Stimulated activated naive CD8-positive, alpha-beta T cell treated with anti-CD3 and anti-CD28 coated beads, Interleukin-15, Interleukin-2, amounts not matched to agents 100 U/mL and 50 U/mL, for 24 hours (primary cell): ENCODE results near the gene QPCT.
"Not testable (repeated sequence)": the region's sequence is repeated elsewhere in the genome, so short reads cannot be mapped to it uniquely, and the experiment has no call there.

Source experiments
- ATAC-seq: fragments of 150-1000 bp; cut with Tn5 transposase; one replicate; pipeline ENCODE4 v1.10.0; 2021
- DNase-seq: peaks from one replicate; pipeline ENCODE4 v3.0.0; 2021

QPCT gene

DNA sequence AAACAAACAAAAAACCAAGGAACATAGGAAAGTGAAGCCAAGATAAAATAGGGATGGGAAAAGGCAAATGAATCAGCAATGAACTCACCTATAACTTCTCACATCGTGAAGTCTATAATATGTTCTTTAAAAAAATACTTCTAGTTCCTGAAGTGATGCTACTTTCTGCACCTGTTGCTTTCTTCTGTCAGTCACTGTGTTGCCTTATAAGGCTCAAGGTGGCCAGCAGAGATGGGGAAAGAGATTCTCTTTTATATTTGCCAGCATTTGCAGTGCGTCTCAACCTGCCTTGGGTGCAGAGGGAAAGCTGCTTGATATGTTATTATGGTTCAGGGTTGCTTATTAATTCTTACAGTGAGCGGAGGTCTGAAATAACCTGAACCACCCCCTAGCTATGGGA lies 14.0 kb downstream of the QPCT start:
- no peak for ATAC-seq
- no peak for DNase-seq

DNA sequence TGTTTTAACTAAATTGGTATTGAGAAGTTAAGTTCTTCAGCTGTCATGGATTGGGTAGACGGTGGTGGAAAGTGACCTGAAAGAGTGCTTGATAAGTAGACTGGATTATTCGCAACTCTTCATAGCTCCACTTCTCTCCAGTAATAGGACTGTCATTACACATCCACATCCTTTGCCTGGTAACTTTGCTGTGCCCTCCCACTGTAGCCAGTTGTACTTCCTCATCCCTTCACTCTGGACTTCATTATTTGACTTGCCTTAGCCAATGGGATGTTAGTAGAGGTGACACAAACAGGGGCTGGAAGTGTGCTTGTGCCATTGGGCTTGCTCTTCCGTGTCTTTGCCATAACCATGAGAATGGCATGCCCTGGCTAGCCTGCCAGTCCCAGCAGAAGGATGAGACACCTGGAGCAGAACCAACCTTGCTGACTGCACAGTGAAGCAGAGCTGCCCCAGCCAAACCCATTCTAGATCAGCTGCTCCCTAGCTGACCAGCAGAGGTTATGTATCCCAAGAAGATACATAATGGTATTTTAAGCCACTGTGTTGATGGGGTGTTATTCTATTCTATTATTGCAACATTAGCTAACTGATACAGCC lies 16.9 kb downstream of the QPCT start:
- ATAC-seq, result no peak
- DNase-seq, result no peak

DNA sequence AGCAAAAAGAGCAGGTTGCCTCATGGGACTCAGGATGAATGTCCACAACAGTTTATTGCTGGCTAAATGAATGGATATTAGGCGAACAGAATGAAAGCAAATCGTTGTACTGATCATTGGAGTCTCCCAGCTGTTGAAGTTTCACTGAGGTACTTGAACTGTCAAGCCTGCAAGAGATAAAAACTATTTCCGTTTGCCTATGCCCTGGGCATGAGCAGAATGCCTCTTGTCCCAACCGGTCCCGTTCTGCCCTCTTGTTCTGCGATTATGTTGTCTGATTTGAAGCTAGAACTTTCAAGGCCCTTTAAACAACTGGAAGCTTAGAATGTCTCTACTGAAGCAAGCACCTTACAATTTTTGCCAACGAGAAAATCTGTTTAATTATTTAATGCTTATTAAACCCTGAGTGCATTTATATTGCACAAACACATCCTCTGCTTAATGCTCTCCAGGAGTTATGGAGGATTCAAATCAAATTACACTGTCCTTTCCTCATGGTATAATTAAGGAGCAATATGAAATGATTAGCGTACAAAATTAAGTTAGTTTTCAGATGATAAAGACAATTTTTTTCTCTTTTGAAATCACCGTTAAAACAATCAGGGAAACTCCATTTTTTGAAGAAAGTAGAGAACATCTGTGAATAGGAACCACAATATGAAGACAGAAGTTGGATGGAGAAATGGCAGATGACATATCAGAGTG lies 17.7 kb downstream of the QPCT start:
- DNase-seq, result no peak
- ATAC-seq, result no peak

DNA sequence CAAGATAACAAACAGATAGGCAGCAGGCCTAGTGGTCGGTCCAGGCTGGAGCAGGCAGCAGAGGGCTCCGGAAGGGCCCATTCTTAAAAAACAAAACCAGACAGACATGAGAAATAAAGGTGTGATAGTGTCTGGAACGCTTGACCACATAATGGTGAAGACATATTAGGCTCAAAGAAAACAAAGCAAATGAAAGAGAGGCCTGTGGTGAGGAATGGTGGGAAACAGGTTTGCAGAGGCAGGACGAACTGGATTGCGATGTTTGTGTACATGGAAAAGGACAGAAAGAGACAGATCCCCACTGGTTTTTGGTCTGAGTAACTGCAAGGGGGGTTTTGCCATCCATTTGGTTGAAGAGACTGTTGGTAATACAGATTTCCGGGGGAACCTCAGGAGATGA lies 19.9 kb downstream of the QPCT start:
- no peak for ATAC-seq
- no peak for DNase-seq

DNA sequence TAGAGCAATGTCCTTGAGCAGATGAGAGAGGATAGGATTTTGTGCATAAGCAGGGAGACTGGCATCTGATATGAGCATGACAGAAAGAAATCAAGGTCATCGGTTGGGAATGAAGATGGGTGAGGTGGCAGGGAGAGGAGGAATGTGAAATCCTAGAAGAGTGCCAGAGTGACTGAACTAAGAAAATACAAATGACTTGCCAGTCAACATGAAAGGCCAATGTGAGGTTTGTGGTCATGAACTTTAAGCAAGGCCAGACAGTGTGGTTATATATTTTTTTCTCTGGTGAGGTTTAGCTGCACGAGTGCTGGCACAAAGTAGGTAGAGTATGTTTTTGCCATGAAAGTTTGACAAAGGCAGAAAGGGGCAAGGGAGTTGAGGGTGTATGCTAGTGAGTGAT lies 21.2 kb downstream of the QPCT start:
- DNase-seq (no peak), ATAC-seq (peak; percentile 66)

DNA sequence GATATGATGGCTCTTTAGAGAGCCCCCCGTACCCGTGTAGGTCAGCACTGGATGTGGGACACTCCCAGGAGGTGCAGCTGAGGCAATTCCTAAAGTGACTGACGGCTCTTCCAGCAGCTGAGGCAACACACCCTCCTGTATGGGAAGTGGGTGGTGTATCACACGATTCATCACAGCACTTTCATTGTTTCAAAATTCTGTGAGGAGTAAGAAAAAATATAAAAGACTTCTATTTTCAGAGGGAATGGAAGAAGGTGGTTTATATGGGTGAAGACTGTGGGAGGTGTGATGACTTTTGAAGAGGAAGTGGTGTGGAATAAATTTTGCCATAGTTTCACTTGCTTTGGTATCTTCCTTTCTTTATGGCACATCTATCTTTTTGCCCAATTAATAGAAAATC lies 22.3 kb downstream of the QPCT start:
- ATAC-seq (peak; percentile 73), DNase-seq (peak; percentile 24)

DNA sequence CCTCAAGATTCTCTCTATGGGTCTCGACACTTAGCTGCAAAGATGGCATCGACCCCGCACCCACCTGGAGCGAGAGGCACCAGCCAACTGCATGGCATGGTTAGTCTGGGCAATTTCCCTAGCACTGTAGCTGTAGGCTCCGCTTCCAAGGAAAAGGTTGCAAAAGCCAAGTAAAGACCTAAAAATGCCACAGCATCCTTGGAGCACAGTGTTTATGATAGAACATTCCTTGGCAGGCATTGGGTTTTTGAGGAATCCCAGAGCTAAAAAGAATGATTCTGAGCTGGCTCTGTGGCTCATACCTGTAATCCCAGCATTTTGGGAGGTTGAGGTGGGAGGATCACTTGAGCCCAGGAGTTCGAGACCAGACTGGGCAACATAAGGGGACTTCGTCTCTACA lies 22.9 kb downstream of the QPCT start:
- no peak for ATAC-seq
- no peak for DNase-seq

DNA sequence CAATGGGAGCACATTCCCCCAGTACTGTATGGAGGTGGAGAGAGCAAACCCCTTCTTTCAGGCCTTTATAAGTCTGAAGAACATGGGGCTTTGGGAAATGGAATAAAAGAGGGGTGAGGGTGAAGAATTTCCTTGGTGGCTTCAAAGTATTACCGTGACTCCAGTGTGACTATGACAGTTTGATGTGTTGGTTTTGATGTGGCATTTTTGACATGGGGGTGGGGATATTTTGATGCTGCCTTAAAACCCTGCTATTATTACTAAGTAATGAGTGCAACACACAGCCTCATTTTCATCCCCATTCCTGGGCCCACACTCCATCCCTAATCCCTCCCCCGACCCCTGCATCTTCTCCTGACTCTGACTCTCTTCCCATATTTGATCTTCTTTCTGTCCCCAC lies 23.6 kb downstream of the QPCT start:
- ATAC-seq, result peak; percentile 56
- peak; percentile 22 for DNase-seq

DNA sequence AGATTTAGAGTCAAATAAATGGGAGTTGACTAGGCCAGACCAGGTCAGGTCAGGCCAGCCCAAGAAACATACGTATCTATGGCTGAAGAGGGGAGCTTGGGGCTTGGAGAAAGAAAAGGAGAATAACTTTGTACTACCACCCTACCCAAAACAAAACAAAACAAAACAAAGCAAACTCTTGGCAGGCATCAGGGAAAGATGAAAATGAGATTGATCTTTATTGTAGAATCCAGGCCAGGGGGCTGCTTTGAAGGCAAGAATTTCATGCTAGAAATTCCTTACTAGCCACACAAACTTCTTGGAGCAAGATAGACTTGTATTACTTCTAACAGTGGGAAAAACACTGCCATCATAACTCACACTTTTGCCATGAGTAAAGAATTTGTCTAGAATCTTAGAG lies 26.2 kb downstream of the QPCT start:
- DNase-seq, result no peak
- no peak for ATAC-seq

DNA sequence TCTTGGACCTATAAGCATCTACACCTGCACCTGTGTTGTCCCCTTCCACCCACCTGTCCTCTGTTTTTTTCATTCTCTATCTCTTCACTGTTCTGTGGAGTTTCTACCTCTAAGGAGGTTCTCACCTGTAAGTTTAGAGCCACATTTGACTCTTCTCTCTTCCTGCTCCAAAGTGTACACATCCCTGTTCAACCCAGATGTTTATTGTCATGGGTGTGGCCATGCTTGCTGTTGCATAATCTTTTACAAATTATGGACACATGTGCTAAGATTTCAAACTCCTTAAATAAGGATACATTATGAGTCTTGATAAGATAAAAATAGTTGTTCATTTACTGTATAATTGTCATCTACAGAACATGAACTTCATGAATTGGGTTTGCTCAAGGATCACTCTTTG lies 27.6 kb downstream of the QPCT start:
- no peak for DNase-seq
- ATAC-seq, result no peak

DNA sequence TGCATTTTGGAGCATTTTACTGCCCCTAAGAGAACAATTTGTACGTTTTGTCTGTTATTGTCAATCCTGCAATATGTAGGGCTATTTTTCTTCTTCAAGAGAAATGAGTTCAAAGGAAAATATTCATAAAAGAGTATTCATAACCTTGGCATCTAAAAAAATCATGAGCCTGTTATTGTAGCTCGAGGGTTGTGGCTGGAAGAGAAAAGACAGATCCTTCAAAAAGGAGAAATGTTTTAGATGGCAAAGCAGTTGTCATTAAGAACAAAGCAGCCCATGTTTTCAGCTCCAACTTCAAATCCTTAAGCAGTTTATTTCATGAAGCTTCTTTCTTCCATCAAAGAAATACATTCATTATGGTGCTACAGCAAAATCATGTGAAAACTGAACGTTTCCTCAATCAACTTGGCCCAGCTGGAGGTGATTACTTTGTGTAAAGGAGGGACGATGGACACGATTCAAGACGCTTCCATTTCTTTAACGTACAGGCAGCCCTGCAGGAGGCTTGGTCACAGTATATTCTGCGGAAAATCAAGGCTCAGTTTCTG lies 31.4 kb downstream of the QPCT start:
- DNase-seq, result no peak
- no peak for ATAC-seq

DNA sequence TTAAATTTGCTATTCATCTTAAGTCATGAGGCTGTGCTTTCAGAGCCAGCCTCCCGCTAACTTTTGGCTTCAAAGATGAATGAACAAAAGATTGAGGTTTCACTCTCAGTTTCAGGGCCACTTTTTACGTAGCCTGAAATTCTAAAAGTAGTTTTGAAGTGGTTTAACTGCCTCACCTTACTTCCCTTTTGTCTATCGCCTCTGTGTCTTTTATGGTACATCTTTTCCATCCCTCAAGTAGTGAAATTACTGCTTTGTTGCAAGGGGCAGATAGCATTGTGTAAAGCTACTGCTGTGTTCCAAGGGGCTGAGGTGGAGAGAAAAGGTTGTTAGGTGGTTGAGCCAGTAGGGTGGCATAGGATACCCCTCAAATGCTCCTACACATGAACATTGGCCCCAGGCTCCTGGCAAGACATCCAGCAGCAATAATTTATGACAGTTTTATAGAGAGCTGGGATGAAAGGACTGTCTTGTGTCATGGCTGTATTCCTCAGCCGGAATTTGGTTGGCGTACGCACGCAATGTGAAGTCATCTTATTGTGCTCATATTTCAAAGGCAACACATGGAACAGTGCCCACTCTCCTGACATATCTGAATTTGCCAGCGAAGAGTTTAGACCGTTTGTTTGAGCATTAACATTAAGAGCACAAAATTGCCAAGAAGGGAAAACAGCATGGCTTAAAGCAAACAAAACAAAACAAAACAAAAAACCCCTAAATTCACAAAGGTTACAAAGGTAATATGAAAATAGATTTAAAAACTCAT lies 32.2 kb downstream of the QPCT start:
- DNase-seq (peak; percentile 35), ATAC-seq (peak; percentile 90)

DNA sequence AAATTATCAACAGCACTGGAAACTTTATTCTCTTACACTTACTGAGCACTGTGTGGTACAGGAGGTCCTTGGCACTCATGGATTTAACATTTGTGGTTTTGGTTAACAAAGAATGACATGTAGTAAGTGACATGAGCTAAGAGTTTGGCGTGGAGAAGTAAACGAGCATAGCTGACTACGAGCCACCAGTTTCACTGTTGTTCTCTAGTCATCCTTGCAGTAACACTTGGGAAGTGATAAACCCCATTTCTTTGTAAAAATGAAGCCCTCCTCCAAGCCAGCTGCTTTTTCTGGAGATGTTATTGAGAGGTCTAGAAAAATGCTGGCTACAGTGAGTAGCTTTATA lies 32.7 kb downstream of the QPCT start:
- ATAC-seq (peak; percentile 89), DNase-seq (peak; percentile 23)

DNA sequence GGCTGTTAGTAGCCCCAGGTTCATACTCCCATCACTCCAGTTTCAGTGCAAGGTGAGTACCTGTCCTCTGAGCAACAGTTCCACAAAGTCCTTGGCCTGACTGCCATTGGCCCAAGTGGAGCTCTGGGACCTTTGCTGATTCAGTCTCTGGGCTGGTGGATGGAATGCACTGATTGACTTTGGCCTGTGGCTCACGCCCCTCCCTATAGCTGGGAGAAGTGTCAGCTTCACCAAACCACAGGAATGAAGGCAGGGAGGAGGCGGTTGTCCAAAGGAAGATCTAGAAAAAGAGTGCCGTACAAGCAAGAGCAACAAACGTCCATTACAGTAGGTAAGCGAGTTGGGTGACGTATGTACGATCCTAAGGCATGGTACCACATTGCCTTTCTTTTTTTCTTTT lies 34.0 kb downstream of the QPCT start:
- DNase-seq, result no peak
- ATAC-seq, result no peak

DNA sequence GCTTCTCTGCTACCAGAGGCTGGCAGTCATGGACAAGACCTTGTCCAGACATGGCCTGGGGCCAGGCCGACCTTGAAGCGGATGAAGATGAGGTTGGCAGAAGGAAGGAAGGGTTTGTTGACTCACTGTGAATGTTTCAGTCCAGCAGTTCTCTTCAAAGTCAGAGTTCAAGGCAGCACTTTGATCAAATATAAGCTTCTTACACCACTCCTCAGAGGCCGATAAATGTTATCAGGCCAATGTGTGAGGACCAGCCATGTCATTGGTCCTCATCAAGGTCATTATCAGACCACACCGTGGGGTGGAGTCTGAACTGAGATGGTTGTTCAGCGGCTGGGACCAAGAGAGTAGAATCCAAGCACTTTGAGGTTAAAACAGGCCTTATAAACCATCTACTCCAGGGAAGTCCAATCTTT lies 35.5 kb downstream of the QPCT start:
- DNase-seq (no peak), ATAC-seq (no peak)

DNA sequence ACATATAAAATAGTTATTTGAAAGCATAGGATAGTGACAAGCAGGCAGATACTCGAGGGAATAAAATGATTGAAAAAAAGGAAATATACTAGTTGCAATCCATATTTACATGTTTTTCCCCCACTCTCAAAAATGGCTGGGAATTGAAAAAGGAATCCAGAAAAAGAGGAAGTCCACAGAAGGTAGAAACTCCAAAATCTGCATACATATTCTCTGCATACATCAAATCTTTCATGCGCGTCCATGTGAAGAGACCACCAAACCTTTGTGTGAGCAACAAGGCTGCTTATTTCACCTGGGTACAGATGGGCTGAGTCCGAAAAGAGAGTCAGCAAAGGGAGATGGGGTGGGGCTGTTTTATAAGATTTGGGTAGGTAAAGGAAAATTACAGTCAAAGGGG lies 36.4 kb downstream of the QPCT start:
- not testable (repeated sequence) for DNase-seq, ATAC-seq

DNA sequence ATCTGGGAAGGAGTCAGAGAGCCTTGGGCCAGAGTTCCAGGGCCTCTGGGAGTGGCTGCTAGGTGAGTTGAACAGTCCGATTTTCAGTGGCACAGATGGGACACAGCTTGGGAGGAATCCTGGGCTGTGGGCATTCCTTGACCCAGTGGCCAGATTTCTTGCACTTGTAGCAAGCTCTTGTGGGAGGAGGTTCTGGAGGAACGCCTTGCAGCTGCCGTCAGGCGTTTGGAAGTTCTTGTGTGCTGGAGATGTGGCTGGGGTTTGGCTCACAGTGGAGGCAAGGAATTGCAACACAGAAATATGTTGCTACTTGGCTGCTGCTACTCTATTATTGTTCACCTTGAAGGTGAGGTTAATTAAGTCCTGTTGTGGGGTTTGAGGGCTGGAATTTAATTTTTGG lies 39.8 kb downstream of the QPCT start:
- not testable (repeated sequence) for DNase-seq, ATAC-seq

DNA sequence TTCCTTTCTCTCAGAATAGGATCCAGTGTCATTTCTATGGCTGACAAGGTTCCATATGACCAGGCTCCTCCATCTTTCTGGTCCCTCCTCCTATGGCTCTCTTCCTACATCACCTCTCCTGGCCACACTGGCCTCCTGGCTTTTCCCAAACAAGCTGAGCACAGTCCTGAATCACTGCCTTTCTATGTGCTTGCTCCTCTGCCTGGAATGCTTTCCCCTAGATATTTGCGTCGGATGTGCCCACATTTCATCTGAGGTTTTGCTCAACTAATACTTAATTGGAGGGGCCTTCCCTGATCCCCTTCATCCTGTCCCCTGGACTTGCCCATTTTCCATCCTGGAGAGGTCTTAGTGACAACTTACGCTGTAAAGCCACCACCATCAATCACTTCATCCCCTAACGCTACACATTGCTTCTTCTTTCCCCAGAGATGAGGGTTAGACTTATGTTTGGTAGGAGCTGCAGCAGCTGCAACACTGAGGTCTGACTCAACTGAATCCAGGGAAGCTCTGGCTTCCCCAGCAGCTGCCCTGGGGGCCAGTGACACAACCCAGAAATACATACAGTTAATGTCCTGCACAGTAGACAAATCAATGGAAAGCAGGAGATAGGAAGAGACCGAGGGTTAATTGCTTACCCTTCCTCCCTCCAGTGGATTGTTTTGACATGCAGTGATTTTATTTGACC lies 42.9 kb downstream of the QPCT start:
- no peak for ATAC-seq

DNA sequence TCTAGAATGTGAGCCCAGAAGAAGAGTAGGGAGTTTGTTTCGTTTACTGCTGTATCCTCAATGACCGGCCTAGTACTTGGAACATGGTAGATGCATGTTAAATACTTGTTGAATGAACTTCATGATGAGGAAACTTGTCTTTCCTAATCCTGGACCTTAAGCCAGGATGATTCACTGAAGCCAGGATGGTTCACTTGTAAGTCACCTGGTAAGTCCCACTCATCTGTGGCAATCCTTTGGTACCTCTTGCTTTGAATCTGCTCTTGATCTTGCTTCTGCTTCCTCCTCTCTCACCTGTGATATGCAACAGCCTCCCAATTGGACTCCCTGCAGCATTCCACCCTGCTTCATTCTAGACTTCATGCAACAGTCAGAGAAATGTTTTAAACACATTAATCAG lies 43.6 kb downstream of the QPCT start:
- DNase-seq (no peak), ATAC-seq (no peak)

More for the DNA sequence above, 42.9 kb downstream of the QPCT start:
- DNase-seq, result no peak

DNA sequence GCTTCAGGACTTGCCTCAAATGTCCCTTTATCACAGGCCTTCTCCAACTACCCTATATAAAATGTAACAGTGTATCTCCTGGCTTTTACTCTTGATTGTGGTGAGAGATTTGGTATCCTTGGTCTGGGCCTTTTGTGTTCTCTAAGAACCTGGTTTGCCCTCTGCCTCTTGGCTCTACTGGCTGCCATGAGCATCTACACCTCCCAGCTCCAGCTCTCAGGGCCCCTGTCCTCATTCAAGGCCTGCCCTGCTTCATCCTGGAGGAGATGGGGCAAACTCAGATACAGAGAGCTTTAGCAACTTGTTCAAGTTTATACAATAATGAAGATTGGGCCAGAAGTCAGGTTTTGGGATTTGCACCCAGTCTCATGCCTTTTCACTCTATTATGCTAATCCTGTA lies 45.0 kb downstream of the QPCT start:
- ATAC-seq, result no peak

DNA sequence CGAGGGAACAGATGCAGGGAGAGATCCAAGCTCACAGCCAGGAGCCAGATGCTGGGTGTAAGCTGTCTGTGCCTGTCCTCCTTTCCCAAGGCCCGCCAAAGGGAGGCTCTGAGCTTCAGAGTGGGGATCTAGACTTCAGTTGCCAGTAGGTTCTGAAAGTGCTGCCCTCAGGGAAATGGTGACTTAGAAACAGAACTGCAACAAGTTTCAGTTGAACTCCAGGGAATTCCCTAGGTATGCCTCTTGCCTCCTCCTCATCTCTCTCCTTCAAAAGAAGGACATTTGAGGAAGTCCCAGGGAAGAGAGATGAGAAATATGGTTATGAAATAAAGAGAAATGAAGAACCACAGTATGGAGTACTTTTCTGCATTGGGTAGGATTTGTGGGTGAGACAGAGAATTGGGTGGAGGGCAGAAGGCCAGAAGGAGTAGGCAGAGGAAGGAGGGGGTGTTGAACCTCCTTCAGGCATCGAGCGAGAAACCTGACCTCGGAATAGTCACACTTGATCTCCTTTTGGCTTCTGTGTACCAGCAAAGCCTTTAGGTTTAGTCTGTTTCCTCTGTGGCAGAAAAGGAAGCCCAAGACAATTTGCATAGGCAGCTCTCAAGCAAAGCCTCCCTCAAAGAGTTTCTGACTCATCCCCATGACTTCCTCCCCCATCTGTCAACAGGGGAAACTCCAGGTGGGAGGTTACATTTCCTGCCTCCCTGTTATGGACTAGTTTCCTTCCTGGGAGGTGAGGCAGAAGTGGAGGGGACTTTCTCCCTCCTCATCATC lies 45.7 kb downstream of the QPCT start:
- ATAC-seq (peak; percentile 96), DNase-seq (peak; percentile 68)

More for the DNA sequence above, 45.0 kb downstream of the QPCT start:
- DNase-seq, result no peak

DNA sequence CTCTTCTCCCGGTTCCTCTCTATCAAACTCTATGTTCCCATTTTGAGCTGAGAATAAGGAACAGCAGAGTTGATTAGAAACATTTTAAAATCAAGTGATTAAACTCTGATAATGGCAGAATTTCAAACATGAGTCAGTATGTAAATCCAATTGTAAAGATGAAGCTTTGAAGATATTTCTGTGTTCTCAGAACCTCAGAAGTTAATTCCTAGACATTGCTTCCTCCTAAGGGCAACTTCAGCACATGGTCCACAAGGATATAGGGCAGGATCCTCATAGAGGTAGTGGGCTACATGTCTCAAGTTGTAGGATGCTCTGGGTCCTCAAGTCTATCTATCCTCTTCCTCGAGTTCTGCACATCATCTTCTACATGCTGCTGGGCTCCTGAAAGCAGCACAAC lies 46.3 kb downstream of the QPCT start:
- no peak for DNase-seq
- ATAC-seq, result peak; percentile 10
